HUES6 (cell line): ENCODE data around the gene SECISBP2.
"Not testable (repeated sequence)": the region's sequence is repeated elsewhere in the genome, so short reads cannot be mapped to it uniquely, and the experiment has no call there.

ENCODE experiments used
- H3K27ac ChIP-seq: 2 replicates; pipeline ENCODE4 v1.7.0; 2013; ENCODE audit warnings: low read depth, mild to moderate bottlenecking, low read length, inconsistent platforms
- H3K27me3 ChIP-seq: 2 replicates; pipeline ENCODE4 v1.6.1; 2013; ENCODE audit warnings: low read length; ENCODE audit not compliant: control insufficient read depth, insufficient read depth
- H3K36me3 ChIP-seq: 2 replicates; pipeline ENCODE4 v1.6.1; 2013; ENCODE audit warnings: low read length; ENCODE audit not compliant: control insufficient read depth, insufficient read depth
- H3K4me1 ChIP-seq: 2 replicates; pipeline ENCODE4 v1.6.1; 2013; ENCODE audit warnings: low read length; ENCODE audit not compliant: control insufficient read depth, insufficient read depth
- H3K4me3 ChIP-seq: 2 replicates; pipeline ENCODE4 v1.5.1; 2013; ENCODE audit warnings: low read depth, low read length
- H3K9ac ChIP-seq: one replicate; pipeline ENCODE4 v1.6.1; 2013; ENCODE audit warnings: mild to moderate bottlenecking, low read length
- H3K9me3 ChIP-seq: 2 replicates; pipeline ENCODE4 v1.6.1; 2013; ENCODE audit warnings: low read depth, low read length; ENCODE audit not compliant: control insufficient read depth, insufficient read depth

SECISBP2 gene

GRCh38 chr9:89318123-89319014, at the start of gene SECISBP2:
Gene SECISBP2 (plus strand): TSS chr9:89318500. CDS start chr9:89318577, 77 bp downstream.
- H3K36me3 ChIP-seq: peaks cover 54% of the 10 kb centered on the region

GRCh38 chr9:89273528-89274279, 44.6 kb upstream of the SECISBP2 start:
- H3K36me3 ChIP-seq: no peaks in the 10 kb centered on the region
- H3K27me3 ChIP-seq: no peaks in the 10 kb centered on the region
- no peak overlapping the region for H3K9ac ChIP-seq
- no peak overlapping the region for H3K27ac ChIP-seq
- H3K4me3 ChIP-seq: no peak overlapping the region
- H3K4me1 ChIP-seq: no peaks in the 10 kb centered on the region
- peaks cover 41% of the 10 kb centered on the region for H3K9me3 ChIP-seq

More at GRCh38 chr9:89318123-89319014, at the start of gene SECISBP2:
- peak within 1 kb of the TSS; percentile 95 for H3K27ac ChIP-seq
- H3K9me3 ChIP-seq: no peaks in the 10 kb centered on the region
- no peaks in the 10 kb centered on the region for H3K27me3 ChIP-seq
- peak within 1 kb of the TSS; percentile 80 for H3K4me3 ChIP-seq
- H3K4me1 ChIP-seq: peaks cover 21% of the 10 kb centered on the region
- peak within 1 kb of the TSS; percentile 97 for H3K9ac ChIP-seq

- H3K27ac ChIP-seq: no peak overlapping the region
- no peak overlapping the region for H3K4me3 ChIP-seq
- H3K9ac ChIP-seq: no peak overlapping the region
- no peaks in the 10 kb centered on the region for H3K27me3 ChIP-seq
- no peaks in the 10 kb centered on the region for H3K4me1 ChIP-seq
- peaks cover 41% of the 10 kb centered on the region for H3K9me3 ChIP-seq
- H3K36me3 ChIP-seq: no peaks in the 10 kb centered on the region
Measured at GRCh38 chr9:89274838-89275237, 43.5 kb upstream of the SECISBP2 start.

GRCh38 chr9:89276040-89276439, 42.3 kb upstream of the SECISBP2 start:
- H3K9me3 ChIP-seq: peaks cover 41% of the 10 kb centered on the region

GRCh38 chr9:89277043-89277442, 41.3 kb upstream of the SECISBP2 start:
- Histone ChIP-seq H3K9ac (no peak overlapping the region), H3K4me3 (no peak overlapping the region), H3K27ac (no peak overlapping the region), H3K4me1 (no peaks in the 10 kb centered on the region), H3K9me3 (peaks cover 41% of the 10 kb centered on the region), H3K27me3 (no peaks in the 10 kb centered on the region), H3K36me3 (no peaks in the 10 kb centered on the region)

More at GRCh38 chr9:89276040-89276439, 42.3 kb upstream of the SECISBP2 start:
- H3K36me3 ChIP-seq, H3K9ac ChIP-seq, H3K27me3 ChIP-seq, H3K27ac ChIP-seq, H3K4me1 ChIP-seq, H3K4me3 ChIP-seq: not testable (repeated sequence)

GRCh38 chr9:89277454-89277853, 40.8 kb upstream of the SECISBP2 start:
- H3K4me3 ChIP-seq: no peak overlapping the region
- no peaks in the 10 kb centered on the region for H3K4me1 ChIP-seq
- H3K27me3 ChIP-seq: no peaks in the 10 kb centered on the region
- H3K27ac ChIP-seq: no peak overlapping the region
- peaks cover 39% of the 10 kb centered on the region for H3K9me3 ChIP-seq
- no peaks in the 10 kb centered on the region for H3K36me3 ChIP-seq
- H3K9ac ChIP-seq: no peak overlapping the region

- Histone ChIP-seq H3K36me3 (no peaks in the 10 kb centered on the region), H3K9ac (no peak overlapping the region), H3K27ac (no peak overlapping the region), H3K27me3 (no peaks in the 10 kb centered on the region), H3K4me3 (no peak overlapping the region), H3K9me3 (peaks cover 32% of the 10 kb centered on the region), H3K4me1 (no peaks in the 10 kb centered on the region)
Measured at GRCh38 chr9:89278551-89278950, 39.7 kb upstream of the SECISBP2 start.

- H3K4me3 ChIP-seq: no peak overlapping the region
- H3K9ac ChIP-seq: no peak overlapping the region
- H3K9me3 ChIP-seq: peaks cover 31% of the 10 kb centered on the region
- H3K27me3 ChIP-seq: no peaks in the 10 kb centered on the region
- no peaks in the 10 kb centered on the region for H3K4me1 ChIP-seq
- H3K27ac ChIP-seq: no peak overlapping the region
- no peaks in the 10 kb centered on the region for H3K36me3 ChIP-seq
Measured at GRCh38 chr9:89278997-89279739, 39.1 kb upstream of the SECISBP2 start.

GRCh38 chr9:89281106-89281505, 37.2 kb upstream of the SECISBP2 start:
- H3K9me3 ChIP-seq: peaks cover 11% of the 10 kb centered on the region
- no peaks in the 10 kb centered on the region for H3K4me1 ChIP-seq
- no peaks in the 10 kb centered on the region for H3K36me3 ChIP-seq
- no peak overlapping the region for H3K27ac ChIP-seq
- no peak overlapping the region for H3K9ac ChIP-seq
- no peak overlapping the region for H3K4me3 ChIP-seq
- no peaks in the 10 kb centered on the region for H3K27me3 ChIP-seq

- not testable (repeated sequence) for H3K9ac ChIP-seq, H3K4me3 ChIP-seq
Measured at GRCh38 chr9:89282248-89282968, 35.9 kb upstream of the SECISBP2 start.

More at GRCh38 chr9:89282248-89282968, 35.9 kb upstream of the SECISBP2 start:
- H3K36me3 ChIP-seq, H3K4me1 ChIP-seq, H3K9me3 ChIP-seq, H3K27me3 ChIP-seq, H3K27ac ChIP-seq: not testable (repeated sequence)
